ENCODE measurements around the gene IER3IP1.

DNA sequence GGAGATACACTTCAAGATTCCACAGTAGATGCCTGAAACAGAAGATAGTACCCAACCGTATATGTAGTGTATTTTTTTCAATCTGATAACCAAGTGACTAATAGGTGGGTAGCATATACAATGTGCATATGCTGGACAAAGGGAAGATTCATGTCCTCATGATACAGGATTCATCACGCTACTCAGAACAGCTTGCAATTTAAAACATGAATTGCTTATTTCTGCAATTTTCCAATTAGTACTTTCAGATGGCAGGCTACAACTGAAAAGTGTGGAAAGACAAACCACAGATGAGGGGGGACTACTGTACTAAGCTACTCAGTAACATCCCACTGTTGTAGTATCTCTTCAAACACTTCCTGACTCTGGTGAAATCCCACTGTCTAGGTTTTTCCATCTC is 3.7 kb downstream of the IER3IP1 start:
- no peak for TF ChIP-seq POLR2A (IDR thresholded peaks at IDR 0.05)
- TF ChIP-seq, protein P1, sequence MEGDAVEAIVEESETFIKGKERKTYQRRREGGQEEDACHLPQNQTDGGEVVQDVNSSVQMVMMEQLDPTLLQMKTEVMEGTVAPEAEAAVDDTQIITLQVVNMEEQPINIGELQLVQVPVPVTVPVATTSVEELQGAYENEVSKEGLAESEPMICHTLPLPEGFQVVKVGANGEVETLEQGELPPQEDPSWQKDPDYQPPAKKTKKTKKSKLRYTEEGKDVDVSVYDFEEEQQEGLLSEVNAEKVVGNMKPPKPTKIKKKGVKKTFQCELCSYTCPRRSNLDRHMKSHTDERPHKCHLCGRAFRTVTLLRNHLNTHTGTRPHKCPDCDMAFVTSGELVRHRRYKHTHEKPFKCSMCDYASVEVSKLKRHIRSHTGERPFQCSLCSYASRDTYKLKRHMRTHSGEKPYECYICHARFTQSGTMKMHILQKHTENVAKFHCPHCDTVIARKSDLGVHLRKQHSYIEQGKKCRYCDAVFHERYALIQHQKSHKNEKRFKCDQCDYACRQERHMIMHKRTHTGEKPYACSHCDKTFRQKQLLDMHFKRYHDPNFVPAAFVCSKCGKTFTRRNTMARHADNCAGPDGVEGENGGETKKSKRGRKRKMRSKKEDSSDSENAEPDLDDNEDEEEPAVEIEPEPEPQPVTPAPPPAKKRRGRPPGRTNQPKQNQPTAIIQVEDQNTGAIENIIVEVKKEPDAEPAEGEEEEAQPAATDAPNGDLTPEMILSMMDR (IDR thresholded peaks at IDR 0.05), result no peak

Data from ovary (tissue), 3 donors.